Measurements from ENCODE around the gene PPA2.
"Not testable (repeated sequence)": the region's sequence is repeated elsewhere in the genome, so short reads cannot be mapped to it uniquely, and the experiment has no call there.

Gene PPA2

GRCh38 chr4:105473324-105474098 is at the start of gene PPA2:
Gene PPA2 (minus strand): TSS chr4:105474062. CDS start chr4:105474050, 12 bp downstream.
- peak; percentile 68 for DNase-seq (ENCODE audit: low spot score)

- DNase-seq (ENCODE audit: low spot score), result peak; percentile 46
Observed at GRCh38 chr4:105520819-105521790, 47.2 kb upstream of the PPA2 start.

- no peak for DNase-seq (ENCODE audit: low spot score)
Observed at GRCh38 chr4:105510245-105510644, 36.4 kb upstream of the PPA2 start.

GRCh38 chr4:105509714-105510113 is 35.9 kb upstream of the PPA2 start:
- no peak for DNase-seq (ENCODE audit: low spot score)

GRCh38 chr4:105509291-105509690 is 35.4 kb upstream of the PPA2 start:
- DNase-seq (ENCODE audit: low spot score), result no peak

GRCh38 chr4:105504744-105505143 is 30.9 kb upstream of the PPA2 start:
- no peak for DNase-seq (ENCODE audit: low spot score)

GRCh38 chr4:105503484-105503883 is 29.6 kb upstream of the PPA2 start:
- DNase-seq (ENCODE audit: low spot score), result no peak

- DNase-seq (ENCODE audit: low spot score), result peak; percentile 7
Observed at GRCh38 chr4:105496899-105497298, 23.0 kb upstream of the PPA2 start.

GRCh38 chr4:105495667-105496066 is 21.8 kb upstream of the PPA2 start:
- DNase-seq (ENCODE audit: low spot score), result no peak

GRCh38 chr4:105490523-105490922 is 16.7 kb upstream of the PPA2 start:
- DNase-seq (ENCODE audit: low spot score), result no peak

- DNase-seq (ENCODE audit: low spot score), result no peak
Observed at GRCh38 chr4:105483840-105484239, 10.0 kb upstream of the PPA2 start.

GRCh38 chr4:105474099-105474518 is 247 bp upstream of the PPA2 start:
- DNase-seq (ENCODE audit: low spot score), result peak; percentile 92

- DNase-seq (ENCODE audit: low spot score), result no peak
Observed at GRCh38 chr4:105472871-105473323, 965 bp downstream of the PPA2 start.

- peak; percentile 63 for DNase-seq (ENCODE audit: low spot score)
Observed at GRCh38 chr4:105471566-105472176, 2.2 kb downstream of the PPA2 start.

GRCh38 chr4:105470766-105471165 is 3.1 kb downstream of the PPA2 start:
- no peak for DNase-seq (ENCODE audit: low spot score)

GRCh38 chr4:105469736-105470135 is 4.1 kb downstream of the PPA2 start:
- no peak for DNase-seq (ENCODE audit: low spot score)

GRCh38 chr4:105466580-105466979 is 7.3 kb downstream of the PPA2 start:
- DNase-seq (ENCODE audit: low spot score), result no peak

- not testable (repeated sequence) for DNase-seq (ENCODE audit: low spot score)
Observed at GRCh38 chr4:105464563-105464962, 9.3 kb downstream of the PPA2 start.

GRCh38 chr4:105462576-105462975 is 11.3 kb downstream of the PPA2 start:
- no peak for DNase-seq (ENCODE audit: low spot score)

- no peak for DNase-seq (ENCODE audit: low spot score)
Observed at GRCh38 chr4:105461621-105462382, 12.1 kb downstream of the PPA2 start.

GRCh38 chr4:105461221-105461620 is 12.6 kb downstream of the PPA2 start:
- DNase-seq (ENCODE audit: low spot score), result no peak

- no peak for DNase-seq (ENCODE audit: low spot score)
Observed at GRCh38 chr4:105460306-105460705, 13.6 kb downstream of the PPA2 start.

Data from iPS-NIHi11 (cell line).